Rectal smooth muscle tissue (tissue), 1 donor: Measurements from ENCODE around the gene HSD17B3.
"Not testable (repeated sequence)": the region's sequence is repeated elsewhere in the genome, so short reads cannot be mapped to it uniquely, and the experiment has no call there.

Source experiments
- H3K27ac ChIP-seq: one replicate; pipeline ENCODE4 v1.7.0; 2013; ENCODE audit warnings: low read depth, low read length, inconsistent platforms
- H3K27me3 ChIP-seq: one replicate; pipeline ENCODE4 v1.7.0; 2013; ENCODE audit warnings: low read length; ENCODE audit not compliant: control insufficient read depth, insufficient read depth
- H3K36me3 ChIP-seq: one replicate; pipeline ENCODE4 v1.7.0; 2013; ENCODE audit warnings: low read length; ENCODE audit not compliant: control insufficient read depth, insufficient read depth
- H3K4me1 ChIP-seq: one replicate; pipeline ENCODE4 v1.7.0; 2013; ENCODE audit warnings: low read length; ENCODE audit not compliant: control insufficient read depth, insufficient read depth
- H3K4me3 ChIP-seq: one replicate; pipeline ENCODE4 v1.7.0; 2013; ENCODE audit warnings: low read length
- H3K9ac ChIP-seq: one replicate; pipeline ENCODE4 v1.7.0; 2013; ENCODE audit warnings: low read length

HSD17B3 gene

GRCh38 chr9:96327694-96328352, 25.8 kb upstream of the HSD17B3 start:
- Histone ChIP-seq H3K4me1 (no peaks in the 10 kb centered on the region), H3K27me3 (no peaks in the 10 kb centered on the region), H3K27ac (no peak overlapping the region), H3K9ac (no peak overlapping the region), H3K36me3 (peaks cover 2% of the 10 kb centered on the region), H3K4me3 (no peak overlapping the region)

GRCh38 chr9:96323169-96323568, 21.2 kb upstream of the HSD17B3 start:
- Histone ChIP-seq H3K27ac (no peak overlapping the region), H3K9ac (no peak overlapping the region), H3K4me3 (no peak overlapping the region), H3K27me3 (no peaks in the 10 kb centered on the region), H3K36me3 (no peaks in the 10 kb centered on the region), H3K4me1 (no peaks in the 10 kb centered on the region)

GRCh38 chr9:96322736-96323135, 20.8 kb upstream of the HSD17B3 start:
- H3K27me3 ChIP-seq, H3K36me3 ChIP-seq, H3K4me1 ChIP-seq, H3K27ac ChIP-seq, H3K4me3 ChIP-seq, H3K9ac ChIP-seq: not testable (repeated sequence)

- H3K27me3 ChIP-seq, H3K9ac ChIP-seq, H3K36me3 ChIP-seq, H3K4me1 ChIP-seq, H3K4me3 ChIP-seq, H3K27ac ChIP-seq: not testable (repeated sequence)
These were observed 20.2 kb upstream of the HSD17B3 start for GRCh38 chr9:96322210-96322609.

- Histone ChIP-seq H3K36me3 (no peaks in the 10 kb centered on the region), H3K9ac (no peak overlapping the region)
These were observed 19.5 kb upstream of the HSD17B3 start for GRCh38 chr9:96321515-96321914.

GRCh38 chr9:96320749-96321280, 18.8 kb upstream of the HSD17B3 start:
- Histone ChIP-seq H3K9ac (no peak overlapping the region), H3K27ac (no peak overlapping the region), H3K4me1 (no peaks in the 10 kb centered on the region), H3K4me3 (no peak overlapping the region), H3K27me3 (no peaks in the 10 kb centered on the region), H3K36me3 (no peaks in the 10 kb centered on the region)

More at GRCh38 chr9:96321515-96321914, 19.5 kb upstream of the HSD17B3 start:
- H3K4me1 ChIP-seq = no peaks in the 10 kb centered on the region
- H3K27ac ChIP-seq = no peak overlapping the region
- no peak overlapping the region for H3K4me3 ChIP-seq
- H3K27me3 ChIP-seq = no peaks in the 10 kb centered on the region

- Histone ChIP-seq H3K4me1 (no peaks in the 10 kb centered on the region), H3K27me3 (no peaks in the 10 kb centered on the region), H3K9ac (no peak overlapping the region), H3K27ac (no peak overlapping the region), H3K4me3 (no peak overlapping the region), H3K36me3 (peaks cover 2% of the 10 kb centered on the region)
These were observed 17.1 kb upstream of the HSD17B3 start for GRCh38 chr9:96318921-96319565.

- Histone ChIP-seq H3K27ac (no peak overlapping the region), H3K9ac (no peak overlapping the region), H3K4me1 (no peaks in the 10 kb centered on the region), H3K4me3 (no peak overlapping the region), H3K36me3 (peaks cover 2% of the 10 kb centered on the region), H3K27me3 (no peaks in the 10 kb centered on the region)
These were observed 15.5 kb upstream of the HSD17B3 start for GRCh38 chr9:96317335-96317980.

- no peaks in the 10 kb centered on the region for H3K4me1 ChIP-seq
- no peak overlapping the region for H3K27ac ChIP-seq
- H3K9ac ChIP-seq = no peak overlapping the region
- no peak overlapping the region for H3K4me3 ChIP-seq
- no peaks in the 10 kb centered on the region for H3K27me3 ChIP-seq
- H3K36me3 ChIP-seq = peaks cover 2% of the 10 kb centered on the region
These were observed 7.9 kb upstream of the HSD17B3 start for GRCh38 chr9:96309850-96310249.

GRCh38 chr9:96306958-96307357, 5.0 kb upstream of the HSD17B3 start:
- H3K9ac ChIP-seq, H3K27ac ChIP-seq: not testable (repeated sequence)

GRCh38 chr9:96305171-96305570, 3.2 kb upstream of the HSD17B3 start:
- Histone ChIP-seq H3K27me3 (no peaks in the 10 kb centered on the region), H3K4me3 (no peak overlapping the region), H3K36me3 (no peaks in the 10 kb centered on the region), H3K4me1 (no peaks in the 10 kb centered on the region), H3K27ac (no peak overlapping the region), H3K9ac (no peak overlapping the region)

More at GRCh38 chr9:96306958-96307357, 5.0 kb upstream of the HSD17B3 start:
- not testable (repeated sequence) for H3K4me3 ChIP-seq, H3K36me3 ChIP-seq, H3K4me1 ChIP-seq, H3K27me3 ChIP-seq

- no peaks in the 10 kb centered on the region for H3K27me3 ChIP-seq
- no peaks in the 10 kb centered on the region for H3K36me3 ChIP-seq
- no peak overlapping the region for H3K9ac ChIP-seq
- H3K4me1 ChIP-seq = no peaks in the 10 kb centered on the region
- no peak overlapping the region for H3K27ac ChIP-seq
- H3K4me3 ChIP-seq = no peak overlapping the region
These were observed 2.3 kb upstream of the HSD17B3 start for GRCh38 chr9:96304230-96304629.
